ENCODE measurements around the gene PPL. TPM values are rescaled to one million over a fixed set of nuclear protein-coding genes. Genes with fewer than 3 reads are reported as not detected.
"Not testable (repeated sequence)": the region's sequence is repeated elsewhere in the genome, so short reads cannot be mapped to it uniquely, and the experiment has no call there.

PPL gene
- total RNA-seq, 4 donors from 2014 or later: 304 to 377 (median 350) TPM

DNA sequence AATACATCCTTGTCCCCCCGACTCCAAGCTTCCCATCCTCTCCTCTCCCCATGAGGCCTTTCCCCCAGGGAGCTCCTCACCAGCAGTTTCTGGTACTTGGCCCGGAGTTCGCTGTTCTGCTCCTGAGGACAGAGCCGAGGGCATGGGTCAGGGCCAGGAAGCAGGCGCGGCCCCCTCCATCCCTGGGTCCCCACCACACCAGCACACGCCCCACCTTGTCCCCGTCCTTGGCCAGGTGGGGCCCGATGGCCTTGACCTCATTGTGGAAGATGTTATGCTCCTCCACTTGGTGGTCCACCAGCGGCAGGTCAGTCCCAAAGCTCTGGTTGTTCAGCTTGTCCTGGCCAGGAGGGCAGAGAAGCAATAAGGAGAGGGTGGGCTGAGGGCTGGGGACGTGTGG, 36.2 kb downstream of the PPL start:
- no peak for TF ChIP-seq POLR2A (IDR thresholded peaks at IDR 0.05)
- no peak for TF ChIP-seq CTCF (IDR thresholded peaks at IDR 0.05)
- TF ChIP-seq POLR2AphosphoS5 (IDR thresholded peaks at IDR 0.05): no peak
- no peak for TF ChIP-seq EP300 (IDR thresholded peaks at IDR 0.05)
- Histone ChIP-seq H3K27me3 (no peaks in the 10 kb centered on the region), H3K9me3 (no peaks in the 10 kb centered on the region), H3K4me3 (no peak overlapping the region), H3K36me3 (peaks cover 88% of the 10 kb centered on the region), H3K4me1 (no peaks in the 10 kb centered on the region), H3K27ac (no peak overlapping the region)
- 87% methylated on average over 9 of the region's 11 CpGs for WGBS
- DNase-seq (ENCODE audit: low spot score in 2 of 2): no peak

GRCh38 chr16:4900036-4900435, 36.9 kb downstream of the PPL start:
- H3K4me3 ChIP-seq: no peak overlapping the region
- 52% methylated on average over 8 of the region's 8 CpGs for WGBS
- H3K27me3 ChIP-seq: no peaks in the 10 kb centered on the region
- DNase-seq (ENCODE audit: low spot score in 2 of 2): no peak
- H3K36me3 ChIP-seq: peaks cover 95% of the 10 kb centered on the region
- no peaks in the 10 kb centered on the region for H3K4me1 ChIP-seq
- TF ChIP-seq POLR2AphosphoS5 (IDR thresholded peaks at IDR 0.05) (no peak), EP300 (IDR thresholded peaks at IDR 0.05) (no peak), CTCF (IDR thresholded peaks at IDR 0.05) (no peak), POLR2A (IDR thresholded peaks at IDR 0.05) (no peak)
- no peaks in the 10 kb centered on the region for H3K9me3 ChIP-seq
- H3K27ac ChIP-seq: no peak overlapping the region

GRCh38 chr16:4899474-4899846, 37.5 kb downstream of the PPL start:
- no peak for TF ChIP-seq POLR2A (IDR thresholded peaks at IDR 0.05)
- no peak for TF ChIP-seq CTCF (IDR thresholded peaks at IDR 0.05)
- TF ChIP-seq EP300 (IDR thresholded peaks at IDR 0.05): no peak
- no peak for TF ChIP-seq POLR2AphosphoS5 (IDR thresholded peaks at IDR 0.05)
- H3K4me3 ChIP-seq: no peak overlapping the region
- no peaks in the 10 kb centered on the region for H3K4me1 ChIP-seq
- H3K27me3 ChIP-seq: no peaks in the 10 kb centered on the region
- no peaks in the 10 kb centered on the region for H3K9me3 ChIP-seq
- peaks cover 96% of the 10 kb centered on the region for H3K36me3 ChIP-seq
- DNase-seq (ENCODE audit: low spot score in 2 of 2): no peak
- 88% methylated on average over 6 of the region's 6 CpGs for WGBS
- no peak overlapping the region for H3K27ac ChIP-seq

GRCh38 chr16:4898811-4899473, 38.0 kb downstream of the PPL start:
- WGBS: 87% methylated on average over 8 of the region's 28 CpGs
- H3K27ac ChIP-seq: no peak overlapping the region
- no peak for DNase-seq (ENCODE audit: low spot score in 2 of 2)
- H3K4me3 ChIP-seq: no peak overlapping the region
- no peaks in the 10 kb centered on the region for H3K4me1 ChIP-seq
- no peaks in the 10 kb centered on the region for H3K27me3 ChIP-seq
- peaks cover 96% of the 10 kb centered on the region for H3K36me3 ChIP-seq
- TF ChIP-seq POLR2AphosphoS5 (IDR thresholded peaks at IDR 0.05): no peak
- no peak for TF ChIP-seq EP300 (IDR thresholded peaks at IDR 0.05)
- no peak for TF ChIP-seq POLR2A (IDR thresholded peaks at IDR 0.05)
- no peak for TF ChIP-seq CTCF (IDR thresholded peaks at IDR 0.05)
- H3K9me3 ChIP-seq: no peaks in the 10 kb centered on the region

DNA sequence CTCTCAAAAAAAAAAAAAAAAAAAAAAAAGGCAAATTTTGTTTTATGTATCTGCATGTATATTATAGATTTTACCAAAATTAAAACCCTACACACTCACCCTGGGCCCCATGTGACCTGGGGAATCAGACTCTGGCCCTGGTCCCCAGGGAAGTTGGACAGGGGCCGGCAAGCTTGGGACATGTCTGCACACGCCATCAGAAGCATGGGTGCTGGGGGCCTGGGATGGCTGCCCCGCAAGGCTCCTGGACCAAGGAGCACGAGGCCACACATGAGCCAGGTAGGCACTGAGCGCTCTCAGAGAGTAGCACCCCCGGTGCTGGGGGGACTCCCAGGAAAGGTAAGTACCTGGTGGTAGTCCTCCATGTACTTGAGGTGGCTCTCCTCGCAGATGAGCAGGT, 39.6 kb downstream of the PPL start:
- Histone ChIP-seq H3K9me3 (no peaks in the 10 kb centered on the region), H3K4me1 (no peaks in the 10 kb centered on the region), H3K27ac (no peak overlapping the region), H3K36me3 (peaks cover 96% of the 10 kb centered on the region), H3K4me3 (no peak overlapping the region), H3K27me3 (no peaks in the 10 kb centered on the region)
- DNase-seq (ENCODE audit: low spot score in 2 of 2): no peak
- WGBS: 72% methylated on average over 2 of the region's 7 CpGs
- TF ChIP-seq EP300 (IDR thresholded peaks at IDR 0.05) (no peak), CTCF (IDR thresholded peaks at IDR 0.05) (no peak)

DNA sequence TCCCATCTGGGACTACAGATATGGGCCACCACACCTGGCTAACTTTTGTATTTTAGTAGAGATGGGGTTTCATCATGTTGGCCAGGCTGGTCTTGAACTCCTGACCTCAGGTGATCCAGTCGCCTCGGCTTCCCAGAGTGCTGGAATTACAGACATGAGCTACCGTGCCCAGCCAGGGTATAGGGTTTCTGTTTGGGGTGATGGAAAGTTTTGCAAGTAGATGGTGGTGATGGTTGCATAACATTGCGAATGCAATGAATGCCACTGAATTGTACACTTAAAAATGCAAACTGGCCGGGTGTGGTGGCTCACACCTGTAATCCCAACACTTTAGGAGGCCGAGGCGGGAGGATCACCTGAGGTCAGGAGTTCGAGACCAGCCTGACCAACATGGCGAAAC, 40.2 kb downstream of the PPL start:
- H3K4me1 ChIP-seq; DNase-seq (ENCODE audit: low spot score in 2 of 2); H3K27me3 ChIP-seq; H3K4me3 ChIP-seq; H3K27ac ChIP-seq; H3K9me3 ChIP-seq: not testable (repeated sequence)
- WGBS: 93% methylated on average over 9 of the region's 9 CpGs
- H3K36me3 ChIP-seq: peaks cover 96% of the 10 kb centered on the region

Data from suprapubic skin (tissue), 4 donors.